Subcutaneous adipose tissue (tissue), 4 donors: ENCODE results near the gene DNAH2. TPM values are rescaled to one million over a fixed set of nuclear protein-coding genes. Genes with fewer than 3 reads are reported as not detected.

ENCODE experiments used
- total RNA-seq, 4 donors: library from RNA; depleted of rRNA; stranded (reverse); fragments of >200 nt; gene quantifications; one replicate each; pipeline ENCODE4 v1.1.0, GENCODE V29; 2016
- TF ChIP-seq, protein P1 (sequence below): fragments of 450-650 bp; IDR thresholded peaks from one replicate; pipeline ENCODE4 v1.5.1; 2016; ENCODE audit warnings: low read depth, mild to moderate bottlenecking, control low read depth, antibody characterized with exemption, moderate library complexity

The DNAH2 gene
- total RNA-seq, 4 donors from 2014 or later: under 0.01 to 0.22 (median 0.18) TPM

DNA sequence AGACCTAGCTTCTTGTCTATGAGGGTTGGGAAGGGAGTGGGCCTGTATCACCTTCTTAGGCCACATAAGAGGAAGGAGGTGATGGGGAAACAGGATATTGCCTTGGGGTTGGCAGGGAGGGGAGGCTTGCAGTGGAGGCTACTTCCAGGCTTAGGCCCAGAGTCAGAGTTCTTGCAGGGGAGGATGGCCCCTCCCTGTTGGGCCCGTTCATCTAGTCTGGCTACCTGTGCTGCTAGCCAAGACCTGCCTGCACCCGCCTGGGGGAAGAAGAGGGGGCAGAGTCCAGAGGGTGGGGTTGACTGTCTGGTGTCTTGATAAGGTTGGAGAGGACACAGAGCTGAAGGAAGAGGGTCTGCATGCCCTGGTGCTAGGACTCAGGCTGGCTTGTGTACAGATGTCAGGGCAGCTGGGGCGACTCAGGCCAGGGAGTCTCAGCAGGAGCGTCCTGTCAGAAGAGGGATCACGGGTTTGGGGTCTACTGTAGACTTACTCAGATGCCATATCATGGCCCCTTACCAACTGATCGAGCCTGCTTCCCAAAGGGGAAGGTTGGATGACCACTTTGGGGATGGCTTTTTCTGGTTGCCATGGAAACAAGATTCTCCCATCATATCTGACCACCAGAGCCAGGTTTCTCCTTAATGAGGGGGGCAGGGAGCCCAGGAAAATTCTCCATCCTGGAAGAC is 121.8 kb downstream of the DNAH2 start:
- TF ChIP-seq, protein P1, sequence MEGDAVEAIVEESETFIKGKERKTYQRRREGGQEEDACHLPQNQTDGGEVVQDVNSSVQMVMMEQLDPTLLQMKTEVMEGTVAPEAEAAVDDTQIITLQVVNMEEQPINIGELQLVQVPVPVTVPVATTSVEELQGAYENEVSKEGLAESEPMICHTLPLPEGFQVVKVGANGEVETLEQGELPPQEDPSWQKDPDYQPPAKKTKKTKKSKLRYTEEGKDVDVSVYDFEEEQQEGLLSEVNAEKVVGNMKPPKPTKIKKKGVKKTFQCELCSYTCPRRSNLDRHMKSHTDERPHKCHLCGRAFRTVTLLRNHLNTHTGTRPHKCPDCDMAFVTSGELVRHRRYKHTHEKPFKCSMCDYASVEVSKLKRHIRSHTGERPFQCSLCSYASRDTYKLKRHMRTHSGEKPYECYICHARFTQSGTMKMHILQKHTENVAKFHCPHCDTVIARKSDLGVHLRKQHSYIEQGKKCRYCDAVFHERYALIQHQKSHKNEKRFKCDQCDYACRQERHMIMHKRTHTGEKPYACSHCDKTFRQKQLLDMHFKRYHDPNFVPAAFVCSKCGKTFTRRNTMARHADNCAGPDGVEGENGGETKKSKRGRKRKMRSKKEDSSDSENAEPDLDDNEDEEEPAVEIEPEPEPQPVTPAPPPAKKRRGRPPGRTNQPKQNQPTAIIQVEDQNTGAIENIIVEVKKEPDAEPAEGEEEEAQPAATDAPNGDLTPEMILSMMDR: no peak

DNA sequence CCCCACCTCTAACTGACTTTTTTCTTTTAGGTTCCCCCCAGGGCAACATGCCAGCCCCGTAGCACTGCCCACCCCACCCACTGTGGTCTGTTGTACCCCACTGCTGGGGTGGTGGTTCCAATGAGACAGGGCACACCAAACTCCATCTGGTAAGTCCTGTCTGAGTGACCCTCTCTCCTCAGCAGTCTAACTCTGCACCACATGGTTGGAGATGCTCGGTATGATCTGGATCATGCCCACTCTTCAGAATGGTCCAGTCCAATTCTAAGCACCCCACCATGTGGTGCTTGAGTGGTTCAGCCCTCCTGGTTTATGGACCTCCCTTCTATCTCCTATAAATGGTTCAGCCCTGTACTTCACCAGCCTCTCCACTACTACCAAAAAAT is 122.3 kb downstream of the DNAH2 start:
- TF ChIP-seq, protein P1: no peak

DNA sequence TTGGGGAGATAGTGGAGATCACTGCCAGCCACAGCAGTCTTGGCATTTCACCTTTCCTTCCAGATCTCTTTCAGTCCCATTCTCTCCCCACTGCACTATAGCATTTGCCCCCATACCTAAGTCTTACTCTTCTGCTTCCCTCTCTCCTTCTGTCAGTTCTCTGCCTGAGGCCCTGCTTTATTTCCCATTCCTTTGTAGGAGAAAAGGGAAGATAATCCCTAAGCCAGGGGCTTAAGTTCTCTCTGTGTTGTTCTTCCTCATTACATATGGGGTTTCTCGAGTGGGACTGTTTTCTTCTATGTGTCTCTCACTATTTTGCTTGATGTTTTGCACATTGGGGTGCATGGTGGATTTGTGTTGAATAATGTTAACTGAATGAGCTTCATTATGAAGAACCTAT is 122.9 kb downstream of the DNAH2 start:
- TF ChIP-seq, protein P1: no peak

DNA sequence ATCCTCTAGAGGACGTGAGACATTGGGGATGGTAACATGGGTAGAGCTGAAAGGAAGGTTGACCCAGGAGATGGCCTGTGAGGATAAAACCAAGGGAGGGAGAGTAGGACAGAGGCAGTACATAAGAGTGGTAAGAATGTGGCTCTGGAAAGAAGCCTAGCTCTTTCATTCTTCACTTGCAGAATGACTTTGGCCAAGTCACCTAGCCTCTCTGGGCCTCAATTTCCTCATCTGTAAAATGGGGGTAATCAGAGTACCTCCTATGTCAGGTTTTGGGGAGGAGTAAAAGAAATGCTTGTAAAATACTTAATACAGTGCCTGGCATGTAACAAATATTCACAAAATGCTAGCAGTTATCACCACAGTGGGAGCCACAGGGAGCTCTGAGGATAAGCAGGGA is 123.3 kb downstream of the DNAH2 start:
- TF ChIP-seq, protein P1: no peak

DNA sequence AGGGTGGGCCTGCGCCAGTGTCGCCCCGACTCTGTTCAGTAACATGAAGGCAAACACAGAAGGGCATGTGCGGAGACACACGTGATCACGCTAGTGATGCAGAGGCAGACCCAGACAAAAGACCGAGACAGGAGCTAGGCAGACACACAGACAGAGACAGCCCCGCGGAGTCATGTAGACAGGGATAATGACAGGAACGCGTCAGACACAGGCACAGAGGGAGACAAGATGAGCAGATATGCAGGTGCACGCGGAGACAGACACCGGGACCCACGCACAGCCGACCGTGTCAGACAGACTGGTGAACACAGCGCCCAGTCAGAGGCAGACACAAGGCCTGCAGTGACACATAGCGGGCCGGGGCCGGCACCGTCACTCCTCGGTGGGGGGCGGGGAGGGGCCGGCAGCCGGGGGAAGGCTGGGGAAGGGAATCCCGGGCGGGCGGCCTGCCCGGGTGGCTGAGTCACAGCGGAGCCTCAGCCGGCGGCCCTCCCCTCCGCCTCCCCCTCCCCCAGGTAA is 123.9 kb downstream of the DNAH2 start:
- TF ChIP-seq, protein P1: no peak

DNA sequence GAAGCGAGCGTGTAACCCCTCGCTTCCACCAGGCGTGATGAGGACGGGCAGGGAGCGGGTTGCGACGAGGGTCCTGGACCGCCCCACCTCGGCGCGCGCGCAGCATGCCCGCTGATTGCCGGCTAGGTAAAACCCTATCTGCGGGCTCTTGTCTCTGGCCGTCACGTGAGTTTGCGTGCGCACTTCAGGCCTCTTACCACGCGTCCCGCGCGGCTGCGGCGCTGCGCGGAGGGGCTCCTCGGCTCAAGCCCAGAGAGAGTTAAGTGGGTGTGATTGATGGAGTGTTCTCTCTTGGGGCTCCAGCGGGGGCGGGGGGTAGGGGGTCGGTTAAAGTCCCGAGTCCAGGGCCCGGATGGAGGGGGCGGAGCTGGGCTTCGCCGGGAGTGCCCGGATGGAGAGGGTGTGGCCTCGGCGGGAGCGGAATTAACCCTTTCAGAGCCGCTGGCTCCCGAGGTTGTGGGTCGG is 124.4 kb downstream of the DNAH2 start:
- TF ChIP-seq, protein P1: no peak

DNA sequence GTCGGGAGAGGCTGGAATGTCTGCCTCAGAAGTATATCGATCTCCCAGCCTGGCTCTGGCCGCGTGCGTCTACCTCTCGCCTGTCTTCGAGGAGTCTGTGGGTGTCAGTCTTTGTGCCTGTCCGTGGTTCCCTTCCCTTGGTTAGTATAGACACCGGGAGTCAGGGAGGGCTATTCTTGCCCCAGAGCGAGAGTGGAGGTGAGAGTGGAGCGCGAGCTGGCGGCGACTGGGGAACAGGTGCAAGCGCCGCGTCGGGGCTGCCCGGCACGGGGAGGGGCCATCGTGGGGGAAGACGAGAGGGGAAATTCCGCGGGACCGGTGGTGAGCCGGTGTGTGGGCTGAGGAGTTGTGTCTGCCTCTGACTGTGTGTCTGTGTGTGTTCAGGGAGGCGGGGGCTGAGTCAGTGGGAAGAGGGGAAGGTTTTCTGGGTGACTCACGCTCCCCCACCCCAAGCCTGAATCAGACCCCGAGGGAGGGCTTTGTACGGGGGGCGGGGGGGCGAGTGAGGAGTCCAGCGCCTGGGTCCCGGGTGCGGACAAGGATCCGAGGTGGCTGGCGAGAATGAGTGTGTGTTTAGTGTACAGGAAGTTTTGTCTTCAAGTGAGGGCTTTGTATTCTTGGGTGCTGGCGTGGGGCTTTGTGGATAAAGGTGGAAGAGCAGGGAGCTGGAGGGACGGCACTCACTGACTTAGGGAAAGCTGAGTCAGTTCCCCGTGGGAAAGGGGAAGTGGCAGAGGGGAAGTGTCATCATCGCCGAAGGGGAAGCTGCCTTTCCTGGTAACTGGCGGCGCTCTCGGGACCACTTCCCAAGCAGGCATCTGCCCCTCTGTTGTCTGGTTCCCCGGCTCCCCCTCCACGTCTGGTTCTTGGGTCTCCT is 125.1 kb downstream of the DNAH2 start:
- TF ChIP-seq, protein P1: no peak
